NCI-H2227 (cell line): Measurements from ENCODE around the gene FNBP1.
"Not testable (repeated sequence)": the region's sequence is repeated elsewhere in the genome, so short reads cannot be mapped to it uniquely, and the experiment has no call there.

Experiments
- DNase-seq: peaks from one replicate; lab custom pipeline; 2025; ENCODE audit not compliant: unreplicated experiment; lab: John Stamatoyannopoulos, UW

The FNBP1 gene

DNA sequence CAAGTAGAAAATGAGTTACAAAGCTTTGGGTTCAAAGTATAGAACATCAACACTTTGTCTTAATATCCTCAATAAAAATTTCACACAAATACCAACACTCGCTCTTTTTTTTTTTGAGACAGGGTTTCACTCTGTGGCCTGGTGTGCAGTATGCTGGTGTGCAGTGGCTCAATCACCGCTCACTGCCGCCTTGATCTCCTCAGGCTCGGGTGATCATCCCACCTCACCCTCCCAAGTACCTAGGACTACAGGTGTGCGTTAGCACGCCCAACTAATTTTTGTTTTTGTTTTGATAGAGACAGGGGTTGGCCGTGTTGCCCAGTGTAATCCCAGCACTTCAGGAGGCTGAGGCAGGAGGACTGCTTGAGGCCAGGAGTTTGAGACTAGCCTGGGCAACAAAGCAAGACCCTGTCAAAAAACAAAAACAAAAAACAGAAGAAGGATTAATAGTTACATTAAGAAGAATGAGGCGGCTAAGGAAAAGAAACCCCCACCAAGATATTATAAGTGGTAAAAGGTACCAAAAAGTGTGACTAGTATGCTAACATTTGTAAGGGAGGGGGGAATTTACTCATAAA is 20.3 kb downstream of the FNBP1 start:
- DNase-seq = no peak

- not testable (repeated sequence) for DNase-seq
Measured at GRCh38 chr9:130021842-130022241, 21.1 kb downstream of the FNBP1 start.

- no peak for DNase-seq
Measured at GRCh38 chr9:130021123-130021522, 21.9 kb downstream of the FNBP1 start.

- no peak for DNase-seq
Measured at GRCh38 chr9:130020618-130021017, 22.4 kb downstream of the FNBP1 start.

DNA sequence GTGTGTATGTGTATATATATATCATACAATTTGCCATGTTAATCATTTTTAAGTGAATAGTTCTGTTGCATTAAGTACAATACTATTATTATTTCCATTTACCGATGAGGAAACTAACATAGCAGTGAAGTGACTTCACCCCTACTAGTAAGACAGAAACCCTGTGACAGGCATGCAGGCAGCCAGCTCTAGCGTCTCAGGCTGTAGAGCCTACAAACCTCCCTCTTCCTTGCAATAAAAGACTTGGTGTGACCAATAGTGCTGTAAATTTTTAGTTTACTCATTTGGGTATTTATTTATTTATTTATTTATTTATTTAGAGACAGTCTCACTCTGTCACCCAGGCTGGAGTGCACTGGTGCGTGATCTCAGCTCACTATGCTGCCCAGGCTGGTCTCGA is 24.7 kb downstream of the FNBP1 start:
- no peak for DNase-seq

DNA sequence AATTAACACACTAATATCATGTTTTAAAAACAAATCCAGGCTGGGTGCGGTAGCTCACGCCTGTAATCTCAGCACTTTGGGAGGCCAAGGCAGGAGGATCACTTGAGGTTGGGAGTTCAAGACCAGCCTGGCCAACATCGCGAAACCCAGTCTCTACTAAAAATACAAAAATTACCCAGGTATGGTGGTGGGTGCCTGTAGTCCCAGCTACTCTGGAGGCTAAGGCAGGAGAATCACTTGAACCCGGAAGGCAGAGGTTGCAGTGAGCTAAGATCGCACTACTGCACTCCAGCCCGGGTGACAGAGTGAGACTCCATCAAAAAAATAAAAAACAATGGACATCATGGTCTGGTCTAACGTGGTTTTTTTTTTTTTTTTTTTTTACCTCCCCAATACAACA is 25.5 kb downstream of the FNBP1 start:
- not testable (repeated sequence) for DNase-seq

DNA sequence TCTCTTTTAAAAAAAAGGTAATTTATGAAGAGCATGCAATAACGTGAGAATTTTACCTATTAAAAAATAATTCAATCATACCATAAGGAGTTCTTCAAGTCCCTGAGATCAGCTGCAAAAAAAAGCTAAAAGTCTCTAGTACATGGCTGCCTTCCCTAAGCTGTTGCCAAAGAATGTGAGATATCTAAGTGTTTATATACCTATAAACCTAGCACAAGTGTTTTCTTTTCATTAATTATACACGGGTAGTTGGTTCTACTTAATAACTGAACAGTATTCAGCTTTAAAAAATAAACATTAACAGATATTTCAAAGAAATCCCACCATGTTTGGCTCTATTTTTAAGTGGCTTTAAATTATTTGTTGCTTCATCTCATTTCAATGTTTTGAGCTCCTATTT is 25.9 kb downstream of the FNBP1 start:
- DNase-seq = no peak

- DNase-seq = no peak
Measured at GRCh38 chr9:130015353-130016019, 27.5 kb downstream of the FNBP1 start.

GRCh38 chr9:130013326-130013725 is 29.7 kb downstream of the FNBP1 start:
- DNase-seq = no peak

GRCh38 chr9:130010151-130010988 is 32.6 kb downstream of the FNBP1 start:
- no peak for DNase-seq

GRCh38 chr9:130009546-130009945 is 33.4 kb downstream of the FNBP1 start:
- DNase-seq = not testable (repeated sequence)

DNA sequence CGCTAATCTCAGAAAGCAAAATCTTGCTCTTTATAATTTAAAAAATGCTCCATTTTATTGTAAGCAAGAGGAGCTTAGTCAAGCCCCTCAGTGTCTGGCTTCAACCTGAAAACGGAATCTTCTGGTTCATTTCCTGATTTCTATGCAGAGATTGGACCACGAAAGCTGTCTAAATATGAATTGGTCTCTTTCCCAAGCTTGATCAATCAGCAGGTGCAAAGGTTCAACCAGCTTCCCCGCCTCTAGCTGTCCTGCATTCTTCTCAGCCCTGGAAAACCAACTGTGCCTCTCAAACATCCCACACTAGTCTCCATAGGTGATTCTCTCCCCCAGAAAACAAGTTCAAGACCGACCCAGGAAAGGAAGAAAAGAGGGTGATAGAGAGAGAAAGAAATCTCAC is 34.5 kb downstream of the FNBP1 start:
- DNase-seq = no peak

DNA sequence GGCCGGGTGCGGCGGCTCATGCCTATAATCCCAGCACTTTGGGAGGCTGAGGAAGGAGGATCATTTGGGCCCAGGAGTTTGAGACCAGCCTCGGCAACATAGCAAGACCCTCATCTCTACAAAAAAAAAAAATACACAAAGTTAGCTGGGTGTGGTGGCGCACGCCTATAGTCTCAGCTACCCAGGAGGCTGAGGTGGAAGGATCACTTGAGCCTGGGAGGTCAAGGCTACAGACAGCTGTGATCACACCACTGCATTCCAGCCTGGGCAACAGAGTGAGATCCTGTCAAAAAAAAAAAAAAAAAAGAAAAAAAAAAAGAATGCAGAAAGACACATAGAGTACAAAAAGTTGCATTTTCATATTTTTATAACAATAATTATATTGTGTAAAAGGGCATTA is 36.0 kb downstream of the FNBP1 start:
- DNase-seq = not testable (repeated sequence)

GRCh38 chr9:130003943-130004552 is 38.9 kb downstream of the FNBP1 start:
- no peak for DNase-seq

- DNase-seq = no peak
Measured at GRCh38 chr9:130002320-130002719, 40.7 kb downstream of the FNBP1 start.

DNA sequence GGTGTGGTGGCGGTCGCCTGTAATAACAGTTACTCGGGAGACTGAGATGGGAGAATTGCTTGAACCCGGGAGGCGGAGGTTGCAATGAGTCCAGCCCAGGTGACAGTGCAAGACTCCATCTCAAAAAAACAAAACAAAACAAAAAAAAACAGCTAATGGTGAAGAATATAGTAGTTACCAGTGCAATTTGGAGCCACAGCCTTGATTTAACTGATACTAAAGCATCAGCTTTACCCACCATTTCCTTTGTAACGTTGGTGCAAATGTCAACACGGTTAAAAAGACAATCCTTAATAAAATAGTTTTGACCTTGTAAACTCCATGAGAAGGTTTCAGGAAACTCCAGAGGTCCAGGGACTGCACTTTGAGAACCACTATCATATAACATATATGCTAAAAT is 41.8 kb downstream of the FNBP1 start:
- DNase-seq = no peak

GRCh38 chr9:129999141-129999510 is 43.9 kb downstream of the FNBP1 start:
- no peak for DNase-seq

DNA sequence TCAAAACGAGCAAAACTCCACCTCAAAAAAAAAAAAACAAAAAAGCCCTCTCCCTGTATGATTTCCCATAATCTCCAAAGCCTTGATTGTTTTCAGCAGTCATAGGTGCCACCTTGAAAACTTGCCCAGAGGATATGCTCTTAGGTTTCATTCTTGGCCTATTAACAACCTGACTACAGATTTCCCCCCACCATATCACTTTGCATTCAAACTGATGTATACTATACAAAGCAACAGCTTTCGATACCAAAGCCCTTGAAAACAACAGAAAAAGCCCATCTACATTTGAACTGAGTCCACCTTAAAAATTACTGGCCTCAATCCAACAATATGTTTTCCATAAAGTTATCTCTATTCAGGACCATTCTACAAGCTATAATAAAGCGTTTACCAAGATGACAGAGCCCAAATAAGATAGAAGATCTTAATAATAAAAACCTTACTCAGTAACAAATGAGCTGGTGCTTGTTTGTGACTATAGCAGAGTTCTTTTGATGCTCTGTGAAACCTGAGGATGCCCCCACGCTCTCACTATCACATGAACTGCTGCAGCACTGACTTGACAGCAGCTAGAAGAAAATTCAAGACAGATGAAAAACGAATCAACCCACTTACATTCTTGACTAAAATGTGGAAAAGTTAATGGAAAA is 44.4 kb downstream of the FNBP1 start:
- DNase-seq = no peak

DNA sequence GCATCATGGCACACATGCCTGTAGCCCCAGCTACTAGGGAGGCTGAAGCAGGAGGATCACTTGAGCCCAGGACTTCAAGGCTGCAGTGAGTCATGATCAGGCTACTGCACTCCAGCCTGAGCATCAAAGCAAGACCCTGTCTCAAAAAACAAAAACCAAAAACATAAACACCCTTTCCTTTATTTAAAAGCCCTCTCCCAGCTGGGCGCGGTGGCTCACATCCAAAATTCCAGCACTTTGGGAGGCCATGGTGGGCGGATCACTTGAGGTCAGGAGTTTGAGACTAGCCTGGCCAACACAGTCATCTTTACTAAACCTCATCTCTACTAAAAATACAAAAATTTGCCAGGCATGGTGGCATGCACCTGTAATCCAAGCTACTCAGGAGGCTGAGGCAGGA is 45.3 kb downstream of the FNBP1 start:
- not testable (repeated sequence) for DNase-seq

DNA sequence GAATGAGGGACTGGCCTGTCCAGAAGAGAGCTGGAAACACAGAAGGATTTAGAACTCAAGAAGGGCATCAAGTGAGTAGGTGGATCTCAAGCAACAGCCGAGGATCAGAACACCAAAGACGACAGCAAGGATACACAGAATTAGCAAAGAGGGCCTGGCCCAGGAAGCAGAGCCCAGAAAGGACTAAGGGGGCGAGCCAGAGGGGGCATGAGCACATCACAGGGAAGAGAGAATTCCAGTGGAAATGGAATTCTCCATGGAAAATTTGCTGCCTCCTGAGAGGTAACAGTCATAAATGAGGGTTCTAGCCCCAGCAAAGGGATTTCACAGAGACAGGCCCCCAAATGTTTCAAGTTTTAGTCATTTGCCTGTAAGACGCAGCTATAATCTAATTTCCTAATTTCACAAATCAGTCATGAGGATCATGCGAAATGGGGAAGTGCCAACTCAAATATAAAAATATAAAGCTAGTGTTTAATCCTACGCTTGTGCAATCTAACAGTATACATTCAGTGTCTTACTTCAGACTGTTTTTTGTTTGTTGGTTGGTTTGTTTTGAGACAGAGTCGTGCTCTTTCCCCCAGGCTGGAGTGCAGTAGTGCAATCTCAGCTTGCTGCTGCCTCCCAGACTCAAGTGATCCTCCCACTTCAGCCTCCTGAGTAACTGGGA is 46.7 kb downstream of the FNBP1 start:
- DNase-seq = no peak
